Measurements from ENCODE around the gene AUTS2.
A peak's percentile ranks its signal among the peaks of the same experiment; 100 is the strongest.
"Not testable (repeated sequence)": the region's sequence is repeated elsewhere in the genome, so short reads cannot be mapped to it uniquely, and the experiment has no call there.

AUTS2 gene

GRCh38 chr7:70787771-70788170 is 1189.5 kb downstream of the AUTS2 start:
- DNase-seq, result no peak

- DNase-seq, result peak; percentile 39
Measured at GRCh38 chr7:70788276-70788675, 1190.0 kb downstream of the AUTS2 start.

GRCh38 chr7:70789481-70790214 is 1191.4 kb downstream of the AUTS2 start:
- no peak for DNase-seq

GRCh38 chr7:70790215-70791073 is 1192.2 kb downstream of the AUTS2 start:
- no peak for DNase-seq

- no peak for DNase-seq
Measured at GRCh38 chr7:70791341-70791740, 1193.1 kb downstream of the AUTS2 start.

GRCh38 chr7:70793060-70793459 is 1194.8 kb downstream of the AUTS2 start:
- no peak for DNase-seq

- no peak for DNase-seq
Measured at GRCh38 chr7:70793821-70794220, 1195.5 kb downstream of the AUTS2 start.

DNA sequence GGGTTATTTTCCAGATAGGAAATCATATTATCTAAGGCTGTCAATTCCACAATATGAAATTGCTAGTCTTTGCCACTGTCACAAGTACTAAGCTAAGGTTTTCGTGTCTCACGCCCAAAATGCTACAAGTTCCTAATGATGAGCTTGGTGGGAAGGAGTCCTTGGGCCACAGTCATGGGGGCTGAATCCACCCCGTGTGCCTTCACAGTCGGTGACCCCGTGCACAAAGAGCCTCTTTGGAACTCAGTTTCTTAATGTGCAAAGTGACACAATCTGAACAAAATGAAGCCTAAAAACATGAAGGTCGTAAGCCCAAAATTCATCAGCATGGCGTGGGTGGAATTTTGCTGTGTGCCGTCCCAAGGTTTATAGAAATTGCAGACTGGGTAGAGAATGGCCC is 1196.7 kb downstream of the AUTS2 start:
- no peak for DNase-seq

DNA sequence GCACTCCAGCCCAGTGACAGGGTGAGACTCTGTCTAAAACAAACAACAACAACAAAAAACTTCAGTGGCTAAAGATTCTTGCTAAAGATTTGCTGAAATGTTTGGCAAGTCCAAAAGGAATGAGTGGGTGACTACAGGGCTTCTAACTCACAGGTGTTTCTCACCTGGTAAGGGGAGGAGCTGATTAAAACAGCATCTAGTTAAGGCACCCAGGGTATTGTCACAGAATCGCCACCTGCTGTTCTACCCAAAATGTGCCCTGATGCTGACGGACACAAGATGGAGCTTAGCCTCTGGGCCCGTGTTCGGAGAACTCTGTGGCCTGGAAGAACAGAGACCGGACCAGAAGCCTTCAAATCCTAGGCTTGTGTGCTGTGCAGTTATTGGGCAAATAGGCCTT is 1197.7 kb downstream of the AUTS2 start:
- no peak for DNase-seq

DNA sequence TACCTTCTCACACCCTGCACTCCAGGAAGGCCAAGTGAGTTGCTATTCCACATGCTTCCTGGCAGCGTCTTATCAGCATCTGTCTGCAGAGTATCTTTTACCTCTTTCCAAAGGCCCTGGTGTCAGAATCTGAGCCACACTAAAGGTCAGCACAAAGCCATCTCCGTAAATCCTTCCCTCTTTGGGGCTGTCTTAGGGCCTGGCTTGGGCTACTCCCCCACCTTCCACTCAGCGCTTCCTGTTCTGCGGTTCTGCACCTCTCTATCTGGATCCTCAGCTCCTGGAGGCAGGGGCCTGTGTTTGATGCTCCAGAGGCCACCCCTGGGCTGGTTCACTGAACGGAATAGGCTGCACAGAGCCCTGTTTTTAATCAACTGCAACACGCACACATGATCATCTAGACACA is 1198.8 kb downstream of the AUTS2 start:
- no peak for DNase-seq

DNA sequence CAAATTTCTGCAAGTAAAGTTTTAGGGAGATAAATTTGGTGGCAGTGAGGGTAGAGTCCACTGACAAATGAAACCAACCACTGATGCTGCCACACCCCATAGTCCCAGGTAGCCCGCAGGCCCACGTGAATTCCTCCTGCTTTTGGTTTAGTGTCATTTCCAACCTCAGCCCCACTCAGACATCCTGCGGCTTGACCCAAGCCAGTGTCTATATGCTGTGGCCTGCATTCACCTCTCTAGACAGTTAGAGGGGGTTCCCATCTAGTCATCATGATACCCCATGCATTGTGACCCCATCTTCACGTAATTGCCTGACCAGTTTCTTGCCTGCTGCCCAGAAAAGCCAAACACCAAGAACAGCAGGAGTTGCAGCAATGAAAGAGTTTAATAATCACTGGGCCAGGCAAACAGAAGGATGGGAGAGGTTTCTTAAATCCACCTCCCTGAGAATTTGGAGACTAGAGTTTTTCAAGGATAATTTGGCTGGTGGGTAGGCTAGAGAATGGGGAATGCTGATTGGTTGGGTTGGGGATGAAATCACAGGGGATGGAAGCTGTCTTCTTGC is 1201.6 kb downstream of the AUTS2 start:
- no peak for DNase-seq

DNA sequence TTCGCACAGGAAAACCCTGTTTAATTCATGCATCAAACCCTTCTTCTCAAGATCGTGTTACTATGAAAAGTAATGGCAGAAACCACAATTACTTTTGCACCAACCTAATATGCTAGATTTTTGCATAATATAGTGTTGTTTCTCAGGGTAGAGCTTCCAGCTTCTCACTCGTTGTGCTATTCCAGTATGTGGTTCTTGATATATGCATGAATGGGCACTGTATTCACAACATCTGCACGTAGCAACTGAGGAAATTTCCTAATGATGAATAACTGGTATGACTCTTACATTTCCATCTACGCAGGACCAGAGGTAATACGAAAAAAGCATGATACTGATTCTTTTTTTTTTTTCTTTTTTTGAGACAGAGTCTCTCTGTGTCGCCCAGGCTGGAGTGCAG is 1207.1 kb downstream of the AUTS2 start:
- DNase-seq, result no peak

DNA sequence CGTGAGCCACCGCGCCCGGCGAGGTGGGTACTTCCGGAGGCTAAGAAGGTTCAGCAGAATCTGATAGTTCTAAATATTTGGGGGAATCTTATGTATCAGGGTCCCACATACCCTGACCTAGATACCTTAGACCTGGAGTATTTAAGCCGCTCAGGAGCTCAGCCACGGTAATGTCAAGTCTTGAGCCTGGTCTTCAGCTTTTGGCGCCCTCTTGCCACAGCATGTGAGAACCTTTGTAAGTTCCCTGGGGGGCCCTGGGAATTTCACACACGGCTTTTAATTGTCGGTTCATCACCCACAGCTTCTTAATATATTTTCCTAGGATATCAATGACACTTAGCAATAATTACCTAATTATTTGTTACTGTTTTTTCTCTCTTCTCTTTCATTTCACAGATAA is 1209.4 kb downstream of the AUTS2 start:
- no peak for DNase-seq

- no peak for DNase-seq
Measured at GRCh38 chr7:70808876-70809275, 1210.6 kb downstream of the AUTS2 start.

- no peak for DNase-seq
Measured at GRCh38 chr7:70810558-70811139, 1212.4 kb downstream of the AUTS2 start.

DNA sequence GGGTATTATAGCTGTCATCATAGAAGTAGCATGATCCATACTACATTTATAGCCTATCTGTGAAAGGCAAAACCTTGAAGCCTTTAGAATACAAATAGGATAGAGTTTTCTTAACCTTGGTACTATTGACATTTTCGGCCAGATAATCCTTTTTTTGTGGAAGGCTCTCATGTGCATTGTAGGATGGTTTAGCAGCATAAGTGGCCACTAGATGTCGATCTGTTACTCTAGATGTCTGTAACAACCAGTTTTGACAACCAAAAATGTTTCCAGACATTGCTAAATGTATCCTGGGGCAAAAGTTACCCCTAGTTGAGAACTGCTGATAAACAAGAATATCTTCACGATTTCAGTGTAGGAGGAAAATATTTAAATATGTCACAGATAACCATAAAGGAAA is 1214.2 kb downstream of the AUTS2 start:
- DNase-seq, result no peak

- DNase-seq, result not testable (repeated sequence)
Measured at GRCh38 chr7:70822490-70822889, 1224.2 kb downstream of the AUTS2 start.

GRCh38 chr7:70829221-70830059 is 1231.2 kb downstream of the AUTS2 start:
- peak; percentile 49 for DNase-seq

DNA sequence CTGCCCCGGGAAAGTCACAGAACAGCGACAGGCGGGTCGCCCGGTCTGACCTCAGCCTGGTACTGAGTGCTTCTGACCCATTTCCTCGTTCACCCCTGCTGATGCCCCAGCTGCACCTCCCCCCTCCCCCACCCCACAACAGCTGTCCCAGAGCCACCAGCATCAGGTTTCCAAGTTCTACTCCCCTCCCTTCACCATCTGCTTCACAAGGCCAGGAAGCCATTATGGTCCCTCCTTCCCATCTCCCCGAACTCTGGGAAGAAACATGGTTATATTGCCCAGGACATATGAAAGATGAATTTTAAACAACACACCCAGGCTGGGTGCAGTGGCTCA is 1231.8 kb downstream of the AUTS2 start:
- no peak for DNase-seq

- no peak for DNase-seq
Measured at GRCh38 chr7:70830426-70830825, 1232.2 kb downstream of the AUTS2 start.

DNA sequence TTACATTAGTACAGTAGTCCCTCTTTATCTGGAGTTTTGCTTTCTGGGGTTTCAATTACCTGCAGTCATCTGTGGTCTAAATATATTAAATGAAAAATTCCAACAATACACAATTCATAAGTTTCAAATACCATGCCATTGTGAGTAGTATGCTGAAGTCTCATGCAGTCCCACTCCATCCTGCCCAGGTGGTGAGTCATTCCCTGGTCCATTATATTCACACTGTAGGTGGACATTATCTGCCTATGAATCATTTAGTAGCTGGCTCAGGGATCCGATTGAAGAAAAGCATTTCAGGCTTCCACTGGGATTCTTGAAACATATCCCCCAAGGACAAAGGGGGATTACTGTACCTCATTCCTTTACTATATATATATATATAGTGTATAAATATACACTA is 1235.5 kb downstream of the AUTS2 start:
- DNase-seq, result no peak

GRCh38 chr7:70834424-70834823 is 1236.1 kb downstream of the AUTS2 start:
- DNase-seq, result no peak

- no peak for DNase-seq
Measured at GRCh38 chr7:70835658-70836057, 1237.4 kb downstream of the AUTS2 start.
